Tibial nerve (tissue), 4 donors: ENCODE results near the gene CENPX. TPM values are rescaled to one million over a fixed set of nuclear protein-coding genes. Genes with fewer than 3 reads are reported as not detected.

ENCODE experiments used
- DNase-seq, 2 donors: peaks; one replicate each; pipeline ENCODE4 v3.0.0-alpha.2; 2019; ENCODE audit warnings: low spot score in 2 of 2
- H3K27ac ChIP-seq, 4 donors: fragments of 200-600 bp; sonication (generic) in 3 of 4; one replicate each; pipeline ENCODE4 v1.5.1; 2017 to 2019; ENCODE audit warnings: mild to moderate bottlenecking in 1 of 4
- H3K27me3 ChIP-seq, 2 donors: fragments of 200-600 bp; sonication (generic) in 1 of 2; one replicate each; pipeline versions ENCODE4 v1.5.1 to v1.6.0; 2017 to 2019
- H3K36me3 ChIP-seq, 3 donors: fragments of 200-600 bp; sonication (generic); one replicate each; pipeline ENCODE4 v1.5.1; 2018 to 2019
- H3K4me1 ChIP-seq, 4 donors: fragments of 200-600 bp; sonication (generic) in 3 of 4; one replicate each; pipeline ENCODE4 v1.5.1; 2017 to 2019
- H3K4me3 ChIP-seq, 4 donors: fragments of 200-600 bp; sonication (generic) in 3 of 4; one replicate each; pipeline ENCODE4 v1.5.1; 2017 to 2019; ENCODE audit warnings: mild to moderate bottlenecking in 1 of 4, moderate library complexity in 1 of 4
- H3K9me3 ChIP-seq, 4 donors: fragments of 200-600 bp; sonication (generic) in 3 of 4; one replicate each; pipeline ENCODE4 v1.5.1; 2017 to 2019
- CTCF ChIP-seq, 5 experiments: fragments of 200-600 bp in 3 of 5; fragments of 450-650 bp in 2 of 5; sonication (generic) in 3 of 5; IDR thresholded peaks; one replicate each; pipeline ENCODE4 v1.5.1; 2016 to 2019; ENCODE audit warnings: antibody characterized with exemption in 5 of 5, mild to moderate bottlenecking in 3 of 5, moderate library complexity in 2 of 5
- EP300 ChIP-seq, 2 donors: sonication (generic); formaldehyde crosslinking; IDR thresholded peaks; one replicate each; pipeline ENCODE4 v1.6.1; 2017; ENCODE audit warnings: antibody characterized with exemption in 2 of 2, mild to moderate bottlenecking in 1 of 2
- POLR2A ChIP-seq, 2 donors: fragments of 450-650 bp; IDR thresholded peaks; one replicate each; pipeline ENCODE4 v1.6.1; 2017; ENCODE audit warnings: antibody characterized with exemption in 2 of 2, mild to moderate bottlenecking in 2 of 2, moderate library complexity in 2 of 2
- WGBS, 2 donors: methylation state at CpG; one replicate each; pipeline ENCODE4 v1.1.5; 2018; 5-methylcytosine and 5-hydroxymethylcytosine counted together
- total RNA-seq, 4 donors: library from RNA; depleted of rRNA; stranded (reverse); fragments of >200 nt; gene quantifications; one replicate each; pipeline ENCODE4 v1.1.0, GENCODE V29; 2016

Gene CENPX
- total RNA-seq, 4 donors from 2014 or later, result 69.9 to 143 (median 78.0) TPM

DNA sequence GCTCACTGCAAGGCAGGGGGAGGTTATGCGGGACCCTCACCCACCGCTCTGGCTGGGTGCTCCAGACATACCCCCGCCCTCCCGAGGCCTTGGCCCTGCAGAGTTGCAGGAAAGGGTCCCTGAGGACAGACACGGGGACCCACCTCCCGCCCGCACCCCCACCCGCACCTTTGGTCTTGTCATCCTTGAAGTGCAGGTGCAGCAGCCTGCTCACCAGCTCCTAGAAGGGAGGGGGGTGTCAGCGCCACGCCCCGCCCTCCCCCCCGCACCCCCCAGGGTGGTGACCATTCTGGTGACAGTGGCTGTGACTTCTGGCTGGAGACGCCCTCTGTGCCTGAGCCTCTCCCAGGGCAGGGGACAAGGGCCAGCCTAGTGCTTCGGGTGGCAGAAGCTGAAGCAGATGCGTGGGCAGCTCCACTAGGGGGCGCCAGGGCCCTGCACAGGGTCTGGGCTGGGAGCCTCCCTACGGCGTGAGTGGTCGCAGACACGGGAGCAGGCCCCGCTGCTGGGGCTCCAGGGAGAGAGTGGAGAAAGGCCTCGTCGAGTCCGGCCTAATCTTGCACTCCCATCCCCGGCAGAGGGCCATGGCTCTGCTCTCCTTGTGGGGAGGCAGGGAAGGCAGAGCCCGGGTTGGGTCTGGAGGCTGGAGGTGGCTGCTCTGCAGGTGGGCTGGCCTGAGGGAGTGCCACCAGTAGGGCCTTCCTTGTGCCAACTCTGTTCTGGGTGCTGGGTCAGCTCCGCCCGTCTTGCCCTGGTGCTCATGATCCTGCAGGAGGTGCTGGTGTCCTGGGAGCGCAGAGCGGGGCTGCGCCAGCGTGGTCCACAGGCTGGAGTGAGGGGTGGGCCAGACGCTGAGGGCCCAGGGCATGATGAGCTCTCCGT lies 2.7 kb downstream of the CENPX start:
- H3K36me3 ChIP-seq, result peaks cover 0 to 37% (median 0%) of the 10 kb centered on the region in 3 donors
- no peak for DNase-seq
- TF ChIP-seq CTCF (IDR thresholded peaks at IDR 0.05) (peak; percentile 40 to 71 (median 57)), EP300 (IDR thresholded peaks at IDR 0.05) (no peak), POLR2A (IDR thresholded peaks at IDR 0.05) (no peak)
- H3K27ac ChIP-seq, result no peak overlapping the region
- no peaks in the 10 kb centered on the region for H3K27me3 ChIP-seq
- peaks cover 0 to 46% (median 21%) of the 10 kb centered on the region in 4 donors for H3K4me1 ChIP-seq
- H3K9me3 ChIP-seq, result no peaks in the 10 kb centered on the region
- no peak overlapping the region for H3K4me3 ChIP-seq
- 69 to 79% methylated on average over 19 to 34 of the region's 34 CpGs for WGBS, 2 donors

DNA sequence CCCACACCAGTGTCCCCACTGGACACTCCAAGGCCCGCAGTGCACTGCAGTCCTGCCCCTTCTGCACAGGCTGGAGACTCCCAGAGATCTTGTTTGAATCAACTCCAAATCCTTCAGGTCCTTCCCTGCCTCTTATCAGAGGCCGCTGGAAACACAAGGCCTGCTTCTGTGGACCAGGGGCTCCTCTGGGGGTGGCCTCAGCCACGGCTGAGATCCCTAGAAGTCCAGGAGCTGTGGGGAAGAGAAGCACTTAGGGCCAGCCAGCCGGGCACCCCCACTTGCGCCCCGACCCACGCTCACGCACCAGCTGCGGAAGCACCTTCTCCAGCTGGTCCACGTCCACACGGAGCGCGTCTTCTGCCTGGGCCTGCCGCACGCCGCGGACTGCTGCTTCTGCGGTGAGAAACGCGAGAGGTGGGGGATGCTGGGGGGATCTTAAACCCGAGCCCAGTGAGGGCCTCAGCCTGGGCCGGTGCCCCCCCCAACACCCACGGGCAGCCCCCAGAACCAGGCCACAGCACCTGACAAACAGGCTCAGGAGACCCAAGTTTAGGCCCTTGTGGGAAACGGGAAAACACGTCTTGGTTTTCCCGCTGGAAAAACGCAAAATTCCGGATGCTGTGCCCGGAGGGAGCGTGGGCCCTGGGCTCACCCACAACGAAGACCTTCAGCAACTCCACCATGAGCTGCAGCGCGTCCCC lies 3.5 kb downstream of the CENPX start:
- Histone ChIP-seq H3K27ac (no peak overlapping the region), H3K4me1 (peaks cover 0 to 42% (median 19%) of the 10 kb centered on the region in 4 donors), H3K4me3 (no peak overlapping the region), H3K9me3 (no peaks in the 10 kb centered on the region), H3K27me3 (no peaks in the 10 kb centered on the region), H3K36me3 (peaks cover 0 to 37% (median 0%) of the 10 kb centered on the region in 3 donors)
- DNase-seq, result no peak
- WGBS, 2 donors, result 85 to 87% methylated on average over 32 to 33 of the region's 33 CpGs
- TF ChIP-seq EP300 (IDR thresholded peaks at IDR 0.05) (no peak), CTCF (IDR thresholded peaks at IDR 0.05) (no peak), POLR2A (IDR thresholded peaks at IDR 0.05) (no peak)

GRCh38 chr17:82018152-82018988 lies 4.3 kb downstream of the CENPX start:
- WGBS, 2 donors, result 69 to 81% methylated on average over 15 to 19 of the region's 19 CpGs
- Histone ChIP-seq H3K4me1 (peaks cover 0 to 34% (median 14%) of the 10 kb centered on the region in 4 donors), H3K4me3 (no peak overlapping the region), H3K9me3 (no peaks in the 10 kb centered on the region), H3K36me3 (peaks cover 0 to 45% (median 0%) of the 10 kb centered on the region in 3 donors), H3K27me3 (no peaks in the 10 kb centered on the region), H3K27ac (no peak overlapping the region)
- no peak for DNase-seq
- TF ChIP-seq POLR2A (IDR thresholded peaks at IDR 0.05), result no peak
- TF ChIP-seq CTCF (IDR thresholded peaks at IDR 0.05), result no peak
- no peak for TF ChIP-seq EP300 (IDR thresholded peaks at IDR 0.05)

- H3K27ac ChIP-seq, result no peak overlapping the region
- H3K27me3 ChIP-seq, result no peaks in the 10 kb centered on the region
- no peak overlapping the region for H3K4me3 ChIP-seq
- 71 to 80% methylated on average over 13 of the region's 13 CpGs for WGBS, 2 donors
- no peak for DNase-seq
- peaks cover 0 to 34% (median 14%) of the 10 kb centered on the region in 4 donors for H3K4me1 ChIP-seq
- TF ChIP-seq POLR2A (IDR thresholded peaks at IDR 0.05), result no peak
- no peak for TF ChIP-seq CTCF (IDR thresholded peaks at IDR 0.05)
- no peak for TF ChIP-seq EP300 (IDR thresholded peaks at IDR 0.05)
- peaks cover 0 to 49% (median 0%) of the 10 kb centered on the region in 3 donors for H3K36me3 ChIP-seq
- no peaks in the 10 kb centered on the region for H3K9me3 ChIP-seq
Measured at GRCh38 chr17:82017612-82018151, 5.0 kb downstream of the CENPX start.
